22Rv1 (cell line): Measurements from ENCODE around the gene DOCK7.
A peak's percentile ranks its signal among the peaks of the same experiment; 100 is the strongest.

Experiments
- H3K27ac ChIP-seq: fragments of 450-650 bp; 2 replicates; pipeline ENCODE4 v1.5.1; 2017
- ZFX ChIP-seq: fragments of 450-650 bp; IDR thresholded peaks from 2 replicates; pipeline ENCODE4 v1.6.1; 2017; ENCODE audit warnings: antibody characterized with exemption, borderline replicate concordance
- TF ChIP-seq, protein P1 (sequence below): fragments of 450-650 bp; IDR thresholded peaks from 2 replicates; pipeline ENCODE4 v1.5.1; 2017; ENCODE audit warnings: mild to moderate bottlenecking

DOCK7 gene

GRCh38 chr1:62438163-62438562 is 250.0 kb downstream of the DOCK7 start:
- peak overlapping the region; percentile 100 for H3K27ac ChIP-seq

DNA sequence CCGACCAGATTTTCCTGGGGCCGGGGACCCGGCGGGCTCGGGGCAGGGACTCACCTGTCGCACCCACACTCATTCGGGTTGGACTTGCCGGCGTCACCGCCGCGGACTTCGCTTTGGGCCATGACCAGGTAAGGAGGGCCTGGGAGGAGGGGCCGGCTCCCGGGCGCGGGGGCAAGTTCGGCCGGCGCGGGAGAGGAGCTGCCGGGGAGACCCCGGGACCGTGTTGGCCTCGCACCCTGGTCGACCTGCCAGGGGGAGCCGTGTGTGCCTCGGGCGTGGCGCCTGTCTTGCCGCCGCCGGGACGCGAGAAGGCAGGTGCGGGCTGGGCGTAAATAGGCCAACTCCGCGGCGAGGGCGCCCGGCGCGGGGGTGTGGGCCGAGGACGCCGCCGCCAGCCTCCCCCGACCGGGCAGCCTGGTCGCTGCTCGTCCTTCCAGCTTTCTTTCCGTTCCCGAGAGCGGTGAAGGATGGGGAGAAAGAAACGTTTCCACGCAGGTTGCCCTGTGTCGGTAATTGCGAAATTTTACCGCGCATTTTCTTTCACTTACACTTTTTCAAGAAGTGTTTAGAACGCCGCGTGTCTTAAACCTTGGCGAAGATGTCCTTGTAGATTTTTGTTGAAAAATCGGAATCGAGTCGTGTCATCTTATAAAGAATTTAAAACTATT is 250.8 kb downstream of the DOCK7 start:
- H3K27ac ChIP-seq: peak overlapping the region; percentile 100
- TF ChIP-seq, protein P1, sequence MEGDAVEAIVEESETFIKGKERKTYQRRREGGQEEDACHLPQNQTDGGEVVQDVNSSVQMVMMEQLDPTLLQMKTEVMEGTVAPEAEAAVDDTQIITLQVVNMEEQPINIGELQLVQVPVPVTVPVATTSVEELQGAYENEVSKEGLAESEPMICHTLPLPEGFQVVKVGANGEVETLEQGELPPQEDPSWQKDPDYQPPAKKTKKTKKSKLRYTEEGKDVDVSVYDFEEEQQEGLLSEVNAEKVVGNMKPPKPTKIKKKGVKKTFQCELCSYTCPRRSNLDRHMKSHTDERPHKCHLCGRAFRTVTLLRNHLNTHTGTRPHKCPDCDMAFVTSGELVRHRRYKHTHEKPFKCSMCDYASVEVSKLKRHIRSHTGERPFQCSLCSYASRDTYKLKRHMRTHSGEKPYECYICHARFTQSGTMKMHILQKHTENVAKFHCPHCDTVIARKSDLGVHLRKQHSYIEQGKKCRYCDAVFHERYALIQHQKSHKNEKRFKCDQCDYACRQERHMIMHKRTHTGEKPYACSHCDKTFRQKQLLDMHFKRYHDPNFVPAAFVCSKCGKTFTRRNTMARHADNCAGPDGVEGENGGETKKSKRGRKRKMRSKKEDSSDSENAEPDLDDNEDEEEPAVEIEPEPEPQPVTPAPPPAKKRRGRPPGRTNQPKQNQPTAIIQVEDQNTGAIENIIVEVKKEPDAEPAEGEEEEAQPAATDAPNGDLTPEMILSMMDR: no peak
- no peak for TF ChIP-seq ZFX

More at GRCh38 chr1:62438163-62438562, 250.0 kb downstream of the DOCK7 start:
- TF ChIP-seq ZFX: no peak

DNA sequence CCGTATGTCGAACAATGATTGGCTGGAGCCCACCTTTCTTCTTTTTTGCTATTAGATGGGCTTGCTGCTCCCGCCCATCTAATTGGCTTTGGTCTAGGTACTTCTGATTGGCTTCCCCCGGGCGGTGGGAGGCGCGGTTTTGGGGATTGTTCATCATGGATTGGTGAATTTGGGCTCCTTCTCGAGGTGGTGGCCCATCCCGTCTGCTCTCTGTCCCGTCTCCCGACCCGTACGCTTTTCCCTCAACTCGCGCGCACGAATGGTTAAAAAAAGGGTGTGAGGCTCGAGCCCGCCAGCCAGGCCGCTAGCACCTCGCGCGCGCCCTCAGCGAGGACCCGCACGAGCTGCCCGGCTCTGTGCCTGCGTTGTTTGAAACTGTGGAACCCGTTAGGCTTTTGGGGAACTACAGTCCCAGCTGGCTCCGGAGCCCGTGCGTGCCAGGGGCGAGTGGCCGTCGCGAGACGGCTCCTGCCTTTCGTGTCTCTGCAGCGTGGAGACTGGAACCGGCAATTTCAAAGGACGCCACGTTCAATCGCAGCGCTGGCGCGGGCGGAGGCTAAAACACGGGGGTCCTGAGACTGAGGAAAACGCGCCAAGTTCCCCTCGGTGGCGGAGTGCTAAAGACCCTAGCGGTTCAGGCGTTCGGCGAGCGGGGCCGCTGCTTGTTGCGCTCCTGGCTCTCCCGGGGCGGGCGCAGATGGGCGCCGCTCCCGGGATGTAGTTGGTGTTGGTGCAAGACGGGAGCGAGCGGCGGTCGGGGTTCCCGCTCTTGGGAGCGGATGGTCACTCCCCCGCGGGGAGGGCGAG is 251.5 kb downstream of the DOCK7 start, which contains the start of gene USP1:
USP1 (plus strand) TSS at position 584 of the 807 bp plus-strand sequence. CDS start 2,819 bp downstream, outside the sequence.
- no peak for TF ChIP-seq ZFX
- TF ChIP-seq, protein P1: no peak
- H3K27ac ChIP-seq: peak within 1 kb of the TSS; percentile 100

- peak overlapping the region; percentile 100 for H3K27ac ChIP-seq
- TF ChIP-seq ZFX: no peak
- TF ChIP-seq, protein P1: no peak
These were observed 252.1 kb downstream of the DOCK7 start for GRCh38 chr1:62436039-62436465.

DNA sequence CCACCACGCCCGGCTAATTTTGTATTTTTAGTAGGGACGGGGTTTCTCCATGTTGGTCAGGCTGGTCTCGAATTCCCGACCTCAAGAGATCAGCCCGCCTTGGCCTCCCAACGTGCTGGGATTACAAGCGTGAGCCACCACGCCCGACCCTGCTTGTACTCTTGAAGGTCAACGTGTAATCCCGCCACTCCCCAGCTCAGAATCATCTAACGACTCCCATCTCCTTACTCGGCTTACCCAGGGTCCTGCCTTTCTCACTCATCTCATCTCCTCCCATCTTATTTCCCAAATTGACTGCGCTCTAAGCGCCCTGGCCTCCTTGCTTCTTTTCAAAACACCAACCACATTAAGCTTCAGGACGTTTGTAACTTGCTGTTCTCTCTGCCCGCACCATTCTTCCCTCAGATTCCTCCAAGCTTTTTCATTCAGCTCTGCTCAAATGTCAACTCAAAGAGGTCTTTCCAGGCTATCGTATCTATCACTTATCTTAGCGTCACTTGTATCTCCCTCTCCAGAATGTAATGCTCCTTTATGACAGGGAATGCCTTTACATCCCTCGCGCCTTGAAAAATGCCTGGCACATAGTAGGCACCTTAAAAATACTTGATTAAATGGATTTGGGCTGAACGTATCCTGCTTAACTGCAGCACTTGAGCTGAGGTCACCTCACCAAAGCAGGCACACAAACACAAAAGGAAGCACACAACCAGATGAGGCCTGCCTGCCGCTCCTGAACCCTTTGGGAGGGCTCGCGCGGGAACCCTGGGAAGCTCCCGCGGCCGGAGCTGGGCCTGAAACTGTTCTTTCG is 252.8 kb downstream of the DOCK7 start:
- H3K27ac ChIP-seq: peak overlapping the region; percentile 100
- TF ChIP-seq, protein P1: no peak
- no peak for TF ChIP-seq ZFX

- peak overlapping the region; percentile 100 for H3K27ac ChIP-seq
- TF ChIP-seq, protein P1: no peak
- no peak for TF ChIP-seq ZFX
These were observed 253.6 kb downstream of the DOCK7 start for GRCh38 chr1:62434618-62435001.

DNA sequence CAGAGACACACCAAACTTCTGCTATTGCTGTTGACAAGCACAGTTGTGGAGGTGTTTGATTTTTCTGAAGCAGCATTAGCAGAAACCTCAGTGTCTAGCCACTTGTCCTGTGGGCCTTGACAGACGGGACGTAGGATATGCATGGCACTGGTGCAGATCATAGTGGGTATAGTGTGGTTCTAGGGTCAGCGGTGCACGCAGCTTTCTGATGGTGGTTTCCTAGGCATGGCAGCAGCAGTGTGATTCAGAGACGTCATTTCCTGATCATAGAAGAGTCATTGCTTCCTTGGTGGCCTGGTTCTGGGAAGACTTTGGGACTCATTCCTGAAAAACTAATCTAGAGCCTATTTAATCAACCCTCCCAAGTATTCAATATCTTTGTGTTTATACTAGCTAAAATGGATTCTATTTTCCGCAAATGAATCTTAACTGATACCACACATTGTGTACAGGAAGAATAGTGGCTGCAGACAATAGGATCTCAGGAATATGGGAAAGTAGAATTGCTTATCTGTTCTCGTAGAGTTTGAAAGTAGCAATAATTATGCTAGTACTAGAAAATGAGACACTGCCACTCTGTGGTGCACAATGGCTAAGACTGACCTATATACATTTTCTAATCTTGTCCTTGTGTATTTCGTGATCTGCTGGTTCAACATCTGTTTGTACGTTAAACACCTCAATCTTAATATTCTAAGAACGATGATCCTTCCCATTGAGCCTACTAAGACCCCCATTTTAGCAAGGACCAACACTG is 254.1 kb downstream of the DOCK7 start:
- H3K27ac ChIP-seq: no peak overlapping the region
- TF ChIP-seq, protein P1: no peak
